NCI-H1105 treated with DMSO at 0.1 percent for 48 hours (cell line): ENCODE results near the gene GPR87.

ENCODE experiments used
- DNase-seq: peaks from one replicate; lab custom pipeline; 2025; lab: John Stamatoyannopoulos, UW

GPR87 gene

GRCh38 chr3:151283387-151283786 is 33.2 kb downstream of the GPR87 start:
- no peak for DNase-seq

GRCh38 chr3:151282921-151283320 is 33.7 kb downstream of the GPR87 start:
- DNase-seq = peak; percentile 80

- DNase-seq = no peak
These were observed 34.8 kb downstream of the GPR87 start for GRCh38 chr3:151281671-151282324.

DNA sequence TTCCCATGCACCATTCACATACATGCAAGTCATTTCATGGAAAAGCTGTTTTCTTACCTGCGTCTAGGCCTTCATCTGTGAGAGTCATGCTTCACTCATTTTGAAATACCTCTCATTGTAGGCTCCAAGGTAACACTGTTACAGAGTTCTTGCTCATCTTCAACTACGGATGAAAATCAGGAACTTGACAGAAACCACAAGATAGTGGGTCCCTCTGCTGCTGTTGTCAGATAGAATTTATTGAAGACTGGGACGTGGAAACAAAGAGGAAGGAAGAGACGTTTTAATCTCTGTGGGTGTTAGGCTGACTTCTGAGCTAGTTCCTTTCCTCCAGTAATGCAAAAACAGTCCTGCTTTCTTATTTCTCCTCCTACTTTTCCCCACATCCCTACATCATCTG is 38.4 kb downstream of the GPR87 start, which contains the start of gene P2RY14:
Gene P2RY14 (minus strand): TSS at position 313 of the 400 bp plus-strand sequence. CDS start 64,226 bp downstream, outside the sequence.
- no peak for DNase-seq

- DNase-seq = no peak
These were observed 40.0 kb downstream of the GPR87 start for GRCh38 chr3:151276687-151277042.

- no peak for DNase-seq
These were observed 40.5 kb downstream of the GPR87 start for GRCh38 chr3:151276038-151276686.

DNA sequence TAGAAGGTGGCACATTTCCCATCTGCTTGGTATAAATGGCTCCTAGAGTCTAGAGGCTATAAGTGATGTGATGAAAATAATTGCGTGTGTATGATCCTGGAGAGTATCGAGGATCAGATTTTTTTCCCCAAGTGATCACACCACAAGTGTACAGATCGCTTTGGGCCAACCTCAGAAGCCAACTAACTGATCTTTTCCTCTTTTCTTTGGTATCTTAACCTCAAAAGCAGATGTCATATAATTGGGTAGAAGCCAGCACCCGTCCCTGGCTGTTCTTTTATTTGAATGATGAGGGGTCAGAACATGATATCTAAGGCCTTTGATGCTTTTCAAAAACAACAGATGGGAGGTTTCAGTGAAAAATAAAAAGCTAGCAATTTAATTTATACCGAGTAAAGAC is 41.5 kb downstream of the GPR87 start:
- no peak for DNase-seq

DNA sequence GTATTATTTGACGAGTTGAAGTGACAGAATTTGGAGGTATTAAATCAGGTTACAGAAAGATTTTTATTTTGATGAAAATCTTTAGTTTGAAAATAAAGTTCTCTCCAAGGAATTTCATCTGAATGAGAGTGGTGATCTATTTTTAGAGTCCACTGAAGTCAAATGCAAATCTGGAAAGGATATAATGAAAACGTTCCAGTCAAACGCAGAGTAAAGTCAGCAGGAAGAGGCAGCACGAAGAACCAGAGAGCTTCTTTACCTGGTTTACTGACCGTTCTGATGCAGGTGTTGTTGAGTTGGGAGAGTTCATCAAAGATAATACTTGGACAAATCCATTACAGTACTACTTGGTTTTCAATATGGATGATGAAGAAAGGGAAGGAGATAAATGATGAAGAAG is 47.0 kb downstream of the GPR87 start:
- no peak for DNase-seq

GRCh38 chr3:151268267-151269235 is 48.1 kb downstream of the GPR87 start:
- no peak for DNase-seq

DNA sequence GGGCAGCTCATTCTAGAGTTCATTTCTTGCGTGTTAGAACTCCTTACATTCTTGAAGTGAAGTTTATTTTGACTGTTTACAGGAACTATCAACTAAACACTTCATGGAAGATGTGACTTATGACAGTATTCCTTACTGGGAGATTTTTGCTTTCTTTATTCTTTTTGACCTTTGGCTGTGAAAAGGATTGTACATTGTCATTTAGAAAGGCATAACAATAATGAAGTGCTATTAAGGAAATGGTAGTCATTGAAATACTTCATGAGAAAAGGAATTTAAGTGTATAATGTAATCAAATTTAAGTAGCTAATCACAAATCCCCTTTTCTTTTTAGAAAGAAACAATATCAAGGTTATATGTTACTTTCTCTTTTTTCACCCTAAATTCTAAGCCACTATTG is 49.6 kb downstream of the GPR87 start:
- no peak for DNase-seq

GRCh38 chr3:151265866-151266265 is 50.8 kb downstream of the GPR87 start:
- DNase-seq = peak; percentile 7

DNA sequence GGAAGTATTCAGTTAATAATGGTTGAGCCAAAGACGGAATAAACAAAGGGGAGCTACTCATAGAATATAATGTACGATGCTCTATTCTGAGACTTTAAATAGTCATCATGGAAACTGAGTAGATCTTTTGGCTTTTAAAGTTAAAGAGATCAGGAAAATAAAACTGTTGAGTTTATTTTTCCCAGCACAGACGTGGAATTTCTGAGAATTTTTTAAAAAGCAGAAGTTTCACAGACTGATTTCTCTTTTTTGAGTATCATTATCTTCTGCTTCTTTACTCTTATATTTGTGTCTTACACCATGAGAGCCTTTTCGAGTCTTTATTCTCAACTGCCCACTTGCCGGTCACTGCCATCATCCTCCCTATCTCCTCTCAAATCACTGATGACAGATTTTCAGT is 51.5 kb downstream of the GPR87 start:
- DNase-seq = no peak

DNA sequence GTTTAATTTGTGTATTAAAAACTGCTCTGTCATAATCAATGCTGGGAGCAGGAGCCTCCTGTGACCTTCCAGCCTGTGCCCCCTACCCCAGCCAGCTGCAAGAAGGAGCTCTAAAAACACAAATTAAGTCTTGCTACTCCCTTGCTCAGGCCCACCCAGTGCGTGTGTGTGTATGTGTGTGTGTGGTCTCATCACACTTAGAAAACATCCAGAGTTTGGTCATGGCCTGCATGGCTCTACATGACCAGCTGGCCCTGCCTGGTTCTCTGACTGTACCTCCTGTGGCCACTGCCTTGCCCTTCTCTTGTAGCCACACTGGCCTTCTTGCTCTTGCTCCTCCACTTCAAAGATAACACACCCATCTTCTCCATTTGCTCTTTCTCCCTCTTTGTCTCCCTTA is 52.0 kb downstream of the GPR87 start:
- DNase-seq = no peak

DNA sequence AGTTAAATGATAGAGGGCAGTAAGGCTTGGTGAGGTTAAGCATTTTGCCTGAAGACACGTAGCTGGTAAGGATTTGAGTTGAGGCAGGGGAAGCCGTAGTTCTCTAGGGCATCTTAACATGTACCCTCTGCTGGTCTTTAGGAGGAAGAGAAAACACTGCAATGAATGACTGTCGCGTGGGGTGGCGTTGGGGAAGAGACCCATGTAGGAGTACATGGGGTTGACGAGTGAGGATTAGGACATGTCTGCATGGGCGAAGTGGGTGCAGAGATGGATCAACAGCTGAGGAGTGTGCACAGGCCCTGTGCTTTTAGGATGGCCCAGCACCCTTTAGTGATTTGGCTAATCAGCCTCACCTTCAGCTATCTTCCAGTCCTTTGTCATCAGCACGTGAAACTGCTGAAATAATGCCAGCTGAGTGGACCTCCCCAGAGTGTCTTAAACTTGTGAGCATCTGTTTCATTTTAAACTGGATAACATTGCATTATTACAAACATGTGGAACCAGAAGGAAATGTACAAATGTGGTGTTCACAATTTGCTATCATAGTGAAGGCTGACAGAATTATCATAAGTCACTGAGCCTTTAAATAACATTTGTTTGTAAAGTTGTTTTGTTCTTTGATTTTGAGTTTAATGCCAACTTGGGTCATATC is 53.6 kb downstream of the GPR87 start:
- DNase-seq = no peak

DNA sequence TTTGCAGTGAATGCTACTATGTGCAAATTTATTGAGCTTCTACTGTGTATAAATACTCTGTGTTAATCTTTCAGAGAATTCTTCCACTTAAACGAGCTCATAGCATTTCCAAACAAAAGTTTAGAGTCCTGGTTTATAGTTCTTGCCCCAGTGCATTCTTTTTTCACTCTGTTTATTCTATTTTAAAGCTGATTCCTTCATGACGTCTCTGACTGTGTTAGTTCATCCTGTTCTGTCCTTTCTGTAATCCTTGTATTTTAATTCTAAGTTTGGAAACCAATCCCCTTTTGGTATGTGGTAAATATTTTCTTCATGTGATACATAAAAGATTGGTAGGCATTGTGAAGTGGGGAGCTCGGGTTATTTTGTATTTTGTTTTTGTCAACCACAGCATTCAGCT is 57.0 kb downstream of the GPR87 start:
- no peak for DNase-seq

GRCh38 chr3:151256749-151257148 is 59.9 kb downstream of the GPR87 start:
- DNase-seq = no peak

DNA sequence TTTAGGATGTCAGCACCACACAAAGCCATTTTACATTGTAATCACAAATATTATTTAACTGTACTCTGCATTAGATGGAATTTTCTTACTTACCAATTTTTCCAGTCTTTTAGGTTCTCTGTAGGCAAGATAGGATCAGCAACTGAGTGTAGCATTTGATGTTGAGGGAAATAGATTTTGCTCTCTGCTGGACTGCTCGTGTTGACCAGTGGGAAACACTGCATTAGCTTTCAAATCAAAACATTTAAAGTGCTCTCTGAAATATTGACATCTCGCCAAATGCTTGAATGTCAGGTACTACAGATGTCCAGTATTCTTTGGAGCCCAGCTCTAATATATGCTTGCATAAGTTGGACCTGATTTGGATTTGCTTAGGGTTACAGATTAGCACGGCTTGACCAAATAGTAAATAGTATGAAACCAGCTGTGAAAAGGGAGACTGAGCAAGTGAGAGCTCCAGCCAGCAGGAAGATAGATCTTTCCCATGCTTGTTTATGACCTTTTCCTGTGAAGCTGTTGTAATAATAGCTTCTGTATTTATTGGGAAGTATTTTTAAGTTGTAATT is 67.8 kb downstream of the GPR87 start:
- no peak for DNase-seq
